Stimulated activated CD8-positive, alpha-beta memory T cell treated with anti-CD3 and anti-CD28 coated beads, Interleukin-12 subunit alpha, Interleukin-12 subunit beta, amount 100 ng/mL, for 24 hours (primary cell): ENCODE measurements around the gene ARF1.

ENCODE experiments used
- DNase-seq: peaks from one replicate; pipeline ENCODE4 v3.0.0-alpha.2; 2020; ENCODE audit errors: extremely low read depth

The ARF1 gene

GRCh38 chr1:228082214-228082917, at the start of gene ARF1:
Gene ARF1, plus strand, starts transcription at chr1:228082708. Its CDS starts 14,407 bp downstream, at chr1:228097115.
- DNase-seq: peak; percentile 84

- DNase-seq: no peak
Measured at GRCh38 chr1:228033376-228033775, 49.1 kb upstream of the ARF1 start.

GRCh38 chr1:228034954-228035837, 47.3 kb upstream of the ARF1 start:
- no peak for DNase-seq

GRCh38 chr1:228035844-228036243, 46.7 kb upstream of the ARF1 start:
- no peak for DNase-seq

GRCh38 chr1:228036701-228037231, 45.7 kb upstream of the ARF1 start:
- no peak for DNase-seq

- DNase-seq: no peak
Measured at GRCh38 chr1:228037401-228038386, 44.8 kb upstream of the ARF1 start.

- DNase-seq: no peak
Measured at GRCh38 chr1:228038387-228039005, 44.0 kb upstream of the ARF1 start.

GRCh38 chr1:228039006-228039903, 43.3 kb upstream of the ARF1 start:
- no peak for DNase-seq

GRCh38 chr1:228039986-228040385, 42.5 kb upstream of the ARF1 start:
- no peak for DNase-seq

GRCh38 chr1:228041316-228041715, 41.2 kb upstream of the ARF1 start:
- DNase-seq: no peak

- DNase-seq: no peak
Measured at GRCh38 chr1:228042508-228042907, 40.0 kb upstream of the ARF1 start.

GRCh38 chr1:228043281-228043848, 39.1 kb upstream of the ARF1 start:
- no peak for DNase-seq

GRCh38 chr1:228044961-228045360, 37.5 kb upstream of the ARF1 start:
- no peak for DNase-seq

- DNase-seq: no peak
Measured at GRCh38 chr1:228045405-228045804, 37.1 kb upstream of the ARF1 start.

- DNase-seq: no peak
Measured at GRCh38 chr1:228045871-228046270, 36.6 kb upstream of the ARF1 start.

GRCh38 chr1:228046421-228047182, 35.9 kb upstream of the ARF1 start:
- no peak for DNase-seq

- DNase-seq: no peak
Measured at GRCh38 chr1:228047183-228047466, 35.4 kb upstream of the ARF1 start.

- no peak for DNase-seq
Measured at GRCh38 chr1:228048120-228048519, 34.4 kb upstream of the ARF1 start.

GRCh38 chr1:228048659-228049298, 33.7 kb upstream of the ARF1 start:
- no peak for DNase-seq
